DND-41 (cell line): Measurements from ENCODE around the gene IL15.

Experiments used
- CTCF ChIP-seq: IDR thresholded peaks from 2 replicates; pipeline ENCODE4 v1.5.1; 2012; ENCODE audit warnings: borderline replicate concordance, low read length, moderate library complexity, mild to moderate bottlenecking; ENCODE audit not compliant: poor library complexity, severe bottlenecking; ENCODE audit errors: extremely low read depth
- EZH2 ChIP-seq: IDR thresholded peaks from 3 replicates; pipeline ENCODE4 v1.6.1; 2012; ENCODE audit warnings: borderline replicate concordance, low read depth, mild to moderate bottlenecking, moderate library complexity, low read length, inconsistent platforms; ENCODE audit not compliant: severe bottlenecking

- no peak for TF ChIP-seq CTCF
- TF ChIP-seq EZH2 = no peak
These were observed 15.9 kb downstream of the IL15 start for GRCh38 chr4:141652161-141652778.
